HG03060 (cell line): Measurements from ENCODE around the gene RYR1.

Experiments used
- ATAC-seq: cut with Tn5 transposase; IDR thresholded peaks from one replicate; pipeline ENCODE4 v1.9.1; 2021; ENCODE audit warnings: low read depth, moderate number of reproducible peaks; ENCODE audit not compliant: unreplicated experiment

The RYR1 gene

DNA sequence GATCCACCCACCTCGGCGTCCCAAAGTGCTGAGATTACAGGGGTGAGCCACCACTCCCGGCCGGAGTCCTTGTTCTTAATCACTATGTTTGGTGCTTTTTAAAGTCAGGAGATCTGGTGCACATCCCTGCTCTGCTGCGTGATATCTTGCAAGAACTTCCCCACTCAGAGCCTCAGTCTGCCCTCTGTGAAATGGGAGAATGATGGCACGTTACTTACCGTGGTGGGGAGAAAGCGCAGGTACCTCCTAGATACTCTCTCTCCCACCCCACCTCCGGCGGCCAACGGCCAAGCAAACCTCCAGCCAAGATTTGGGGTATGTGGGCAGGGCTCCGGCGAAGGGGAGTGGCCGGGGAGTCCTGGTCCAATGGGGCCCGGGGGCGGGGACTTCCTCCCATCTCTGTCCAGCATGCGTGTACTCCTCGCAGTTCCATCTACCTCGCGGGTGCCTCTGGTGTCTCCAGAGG is at the start of gene RYR1:
TSS of gene RYR1 (plus strand) at position 424 of the 466 bp plus-strand sequence. CDS start 139 bp downstream, outside the sequence.
- ATAC-seq, result no peak

DNA sequence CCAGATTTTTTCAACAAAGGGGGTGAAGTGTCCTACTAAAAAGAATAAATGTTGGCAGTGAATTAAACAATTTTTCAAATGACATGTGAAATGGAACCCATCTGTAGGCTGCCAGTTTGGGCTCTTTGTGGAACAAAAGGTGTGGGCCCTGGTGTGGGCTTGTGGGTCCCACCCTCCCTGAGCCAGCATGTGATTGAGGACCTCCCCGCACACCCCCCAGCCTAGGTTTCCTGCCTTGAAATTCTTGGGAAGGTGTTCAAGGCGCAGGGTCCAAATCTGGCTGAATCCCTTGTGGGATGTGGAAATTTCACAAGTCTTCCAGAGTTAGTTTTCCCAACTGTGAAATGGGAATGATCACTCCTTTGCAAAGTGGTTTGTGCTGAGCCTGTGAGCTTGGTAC is 49.7 kb upstream of the RYR1 start:
- no peak for ATAC-seq

DNA sequence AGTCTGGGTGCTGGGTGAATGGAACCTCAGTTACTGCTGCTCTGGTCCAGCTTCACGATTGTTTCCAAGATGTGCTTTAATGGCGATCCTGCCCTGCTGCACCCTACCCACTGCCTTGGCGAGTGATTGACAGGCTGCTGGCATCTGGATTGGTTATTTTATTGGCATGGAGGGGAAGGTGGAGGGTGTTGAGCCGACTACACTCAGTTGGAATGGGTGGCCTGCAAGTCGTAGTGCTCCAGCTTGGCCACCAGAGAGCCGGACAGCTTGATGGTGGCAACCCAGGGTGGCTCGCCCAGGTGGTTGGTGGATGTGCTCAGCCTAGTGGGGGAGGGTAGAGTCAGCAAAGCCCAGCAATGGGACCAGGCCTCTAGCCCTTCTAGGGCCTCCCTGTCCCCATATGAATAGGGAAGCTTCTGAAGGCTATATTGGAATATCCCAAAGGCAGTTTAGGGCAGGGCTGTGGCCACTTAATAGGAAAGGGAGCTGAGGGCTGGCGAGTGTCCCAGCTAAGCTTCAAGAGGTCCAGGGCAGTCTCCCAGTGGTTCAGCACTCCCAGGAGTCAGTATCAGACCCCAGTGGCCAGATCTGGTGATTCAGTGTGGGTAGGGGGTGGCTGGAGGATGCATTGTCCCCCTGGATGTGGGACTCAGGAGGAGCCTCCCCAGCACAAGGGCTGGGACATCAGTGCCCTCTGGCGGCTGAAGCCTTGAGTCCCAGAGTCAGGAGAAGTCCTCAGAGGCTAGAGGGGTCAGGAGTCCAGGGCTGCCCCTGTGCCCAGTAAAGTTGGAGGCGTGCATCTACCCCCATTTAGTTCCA is 49.1 kb upstream of the RYR1 start:
- no peak for ATAC-seq

GRCh38 chr19:38385057-38385803 is 48.3 kb upstream of the RYR1 start:
- ATAC-seq, result no peak

DNA sequence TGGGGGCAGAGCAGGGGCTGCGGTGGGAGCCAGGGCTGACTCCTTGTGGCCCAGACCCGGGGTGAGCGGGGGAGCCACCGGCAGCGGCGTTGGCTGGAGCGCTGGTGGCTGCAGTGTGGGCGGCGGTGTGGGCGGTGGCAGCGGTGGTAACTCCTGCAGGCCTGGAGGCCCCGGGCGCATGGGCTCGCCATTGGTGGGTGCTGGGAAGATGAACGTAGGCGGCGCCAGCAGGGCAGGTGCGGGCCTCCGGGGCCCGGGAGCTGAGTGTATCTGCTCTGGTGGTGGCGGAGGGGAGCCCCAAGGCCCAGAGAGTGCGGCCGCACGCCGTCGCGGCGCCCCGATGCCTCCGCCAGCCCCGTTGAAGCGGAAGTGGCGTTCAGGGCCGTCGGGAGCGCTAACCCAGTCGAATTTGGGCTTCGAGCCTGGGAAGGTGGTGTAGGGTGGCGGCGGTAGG is 47.7 kb upstream of the RYR1 start:
- no peak for ATAC-seq

- ATAC-seq, result no peak
These were observed 47.1 kb upstream of the RYR1 start for GRCh38 chr19:38386300-38386970.

- ATAC-seq, result no peak
These were observed 46.4 kb upstream of the RYR1 start for GRCh38 chr19:38386971-38387549.

DNA sequence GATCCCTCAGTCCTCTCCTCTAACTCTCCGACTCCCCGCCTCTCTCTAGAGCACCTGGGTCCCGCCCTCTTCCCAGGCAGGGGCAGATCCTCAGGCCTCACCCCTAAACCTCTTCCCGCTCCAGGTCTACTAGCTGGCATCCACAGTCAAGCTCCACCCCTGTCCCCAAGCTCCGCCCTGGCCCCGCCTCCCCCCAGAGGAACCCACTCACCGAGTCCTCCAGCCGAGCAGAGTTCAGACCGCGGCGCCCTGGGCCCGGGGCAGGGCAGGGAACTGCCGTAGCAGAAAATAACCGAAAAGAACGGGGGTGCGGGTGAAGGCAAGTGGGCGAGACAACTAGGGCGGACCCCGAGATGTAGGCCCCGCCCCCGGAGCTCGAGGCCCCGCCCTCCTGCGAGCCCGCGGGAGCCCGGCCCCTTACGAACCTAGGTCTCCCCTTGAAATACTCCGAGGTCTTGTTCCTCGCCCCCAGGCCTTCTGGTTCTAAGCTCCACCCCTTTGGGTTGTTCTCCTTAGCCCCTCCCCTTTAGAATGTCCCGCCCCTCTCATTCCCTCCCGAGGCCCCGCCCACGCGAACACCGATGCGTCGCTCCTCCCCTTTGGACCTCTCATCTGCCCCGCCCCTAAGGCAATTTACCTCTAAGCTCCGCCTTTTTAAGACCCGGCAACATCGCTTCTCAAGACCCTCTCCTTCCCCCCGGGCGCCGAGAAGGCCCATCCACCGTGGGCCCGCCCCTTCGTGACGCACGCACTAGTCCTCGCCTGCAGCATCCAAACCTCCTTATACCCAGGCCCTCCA is 45.7 kb upstream of the RYR1 start, which contains the start of gene GGN:
TSS of gene GGN (minus strand) at position 485 of the 799 bp plus-strand sequence. CDS start 773 bp downstream, outside the sequence.
- no peak for ATAC-seq

DNA sequence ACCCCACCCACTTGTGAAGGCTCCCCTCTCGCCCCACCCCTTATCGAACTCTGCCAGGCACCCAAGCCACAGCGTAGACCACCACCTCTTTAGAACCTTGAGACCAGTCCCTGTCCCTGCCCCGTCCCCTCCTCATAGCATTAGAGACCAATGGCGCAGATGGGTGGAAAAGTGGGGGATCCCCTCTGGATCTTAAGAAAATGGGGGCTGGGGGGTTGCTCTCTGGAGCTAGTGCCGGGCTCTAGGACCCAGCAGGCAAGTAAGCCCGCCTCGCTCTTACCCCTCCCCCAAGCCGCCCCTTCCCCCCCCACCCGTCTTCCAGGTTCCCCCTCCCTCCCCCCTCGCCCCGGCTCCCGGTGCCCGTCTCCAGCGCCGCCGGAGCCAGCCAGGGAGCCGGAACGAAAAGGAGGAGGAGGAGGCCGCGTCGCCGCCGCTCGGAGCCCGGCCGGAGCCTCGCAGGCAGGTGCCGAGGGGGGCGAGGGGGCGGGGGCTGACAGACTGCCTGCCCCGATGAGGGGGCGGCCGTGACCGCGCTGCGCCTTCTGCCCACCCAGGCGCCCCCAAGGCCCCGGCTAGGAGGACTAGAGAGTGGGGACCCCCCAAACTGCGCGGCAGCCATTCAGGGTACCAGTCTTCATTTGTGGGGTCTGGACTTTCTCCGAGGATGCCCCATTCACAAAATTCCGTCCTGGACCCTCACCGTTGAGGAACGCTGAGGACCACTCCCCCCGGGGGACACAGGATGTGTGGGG is 45.0 kb upstream of the RYR1 start, which contains the start of gene SPRED3:
TSS of gene SPRED3 (plus strand) at position 349 of the 752 bp plus-strand sequence. CDS start 1,606 bp downstream, outside the sequence.
- ATAC-seq, result no peak

DNA sequence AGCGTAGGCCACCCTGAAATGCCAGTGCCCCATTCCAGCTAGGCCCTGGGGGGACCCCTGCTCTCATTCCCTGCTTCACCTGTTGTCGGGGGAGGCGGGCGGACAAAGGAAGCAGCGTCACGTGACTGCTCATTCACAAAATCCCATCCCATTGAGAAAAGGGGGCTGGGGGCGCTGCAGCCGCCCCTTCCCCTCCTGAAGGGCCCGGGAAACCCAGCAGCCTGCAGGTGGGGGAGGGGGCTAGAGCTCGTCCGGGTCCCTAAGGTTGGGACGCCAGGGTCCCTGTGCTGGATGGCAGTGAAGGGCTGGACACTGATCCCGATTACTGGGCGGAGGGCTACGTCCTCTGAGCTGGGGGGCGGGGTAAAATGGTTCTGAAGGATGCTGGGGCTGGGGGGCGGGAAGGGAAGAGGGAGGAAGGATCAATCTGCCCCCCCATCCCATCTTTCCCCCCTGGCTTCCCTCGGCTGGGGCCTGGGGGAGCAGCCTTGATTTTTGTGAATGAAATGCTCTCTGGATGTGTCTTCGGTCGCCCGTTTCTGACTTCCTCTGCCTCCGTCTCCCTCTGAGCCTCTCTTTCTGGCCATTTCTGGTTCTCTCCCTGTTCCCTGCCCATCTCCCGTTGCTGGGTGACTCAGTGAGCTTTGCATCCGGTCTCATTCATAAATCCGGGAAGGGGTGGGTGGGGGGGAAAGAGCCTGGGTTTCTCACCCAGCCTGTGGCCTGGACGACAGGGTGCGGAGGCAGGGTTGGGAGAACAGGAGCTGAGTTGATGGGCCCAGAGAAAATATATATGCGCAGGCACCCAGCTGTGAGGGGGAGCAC is 44.2 kb upstream of the RYR1 start:
- ATAC-seq, result no peak

DNA sequence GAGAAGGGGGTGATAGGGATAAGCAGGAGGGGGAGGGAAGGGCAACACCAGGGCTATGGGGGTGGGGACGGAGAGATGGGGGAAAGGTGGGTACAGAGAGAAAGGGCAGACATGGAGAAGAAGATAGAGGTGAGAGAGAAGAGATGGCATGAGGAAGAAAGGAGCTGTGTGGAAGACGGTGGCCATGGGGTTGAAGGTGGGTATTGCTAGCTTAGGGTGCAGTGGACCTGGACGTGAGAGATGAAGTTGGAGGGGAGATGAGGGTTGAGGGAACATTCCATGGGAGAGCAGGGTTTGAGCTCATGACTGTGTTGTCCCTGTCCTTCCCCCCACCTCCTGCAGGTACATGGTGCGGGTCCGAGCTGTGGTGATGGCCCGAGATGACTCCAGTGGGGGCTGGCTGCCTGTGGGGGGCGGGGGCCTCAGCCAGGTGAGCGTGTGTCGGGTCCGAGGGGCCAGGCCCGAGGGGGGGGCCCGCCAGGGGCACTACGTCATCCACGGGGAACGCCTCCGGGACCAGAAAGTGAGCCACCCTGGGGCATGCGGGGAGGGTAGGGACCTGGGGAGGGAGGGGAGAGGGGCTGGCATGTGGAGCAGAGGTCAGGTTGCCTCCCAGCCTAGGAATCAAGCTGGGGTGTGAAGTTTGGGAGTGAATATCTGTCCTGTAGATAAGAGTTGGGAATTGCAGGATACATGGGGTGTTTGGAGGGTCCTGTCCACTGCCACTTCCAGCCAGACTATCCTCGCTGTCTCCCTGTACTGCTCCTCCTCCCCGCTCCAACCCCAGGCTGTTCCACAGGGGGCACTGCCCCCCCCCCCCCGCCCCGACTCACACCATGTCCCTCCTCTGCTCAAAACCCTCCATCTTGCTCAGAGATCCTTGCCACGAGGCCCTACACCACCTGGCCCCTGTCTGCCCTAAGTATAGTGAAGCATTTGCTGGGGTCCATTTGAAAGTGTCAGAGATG is 43.2 kb upstream of the RYR1 start:
- ATAC-seq, result no peak

GRCh38 chr19:38391911-38392464 is 41.5 kb upstream of the RYR1 start:
- no peak for ATAC-seq

GRCh38 chr19:38392707-38393308 is 40.7 kb upstream of the RYR1 start:
- no peak for ATAC-seq

GRCh38 chr19:38394488-38394887 is 39.0 kb upstream of the RYR1 start:
- no peak for ATAC-seq

GRCh38 chr19:38395381-38396114 is 37.9 kb upstream of the RYR1 start:
- no peak for ATAC-seq

DNA sequence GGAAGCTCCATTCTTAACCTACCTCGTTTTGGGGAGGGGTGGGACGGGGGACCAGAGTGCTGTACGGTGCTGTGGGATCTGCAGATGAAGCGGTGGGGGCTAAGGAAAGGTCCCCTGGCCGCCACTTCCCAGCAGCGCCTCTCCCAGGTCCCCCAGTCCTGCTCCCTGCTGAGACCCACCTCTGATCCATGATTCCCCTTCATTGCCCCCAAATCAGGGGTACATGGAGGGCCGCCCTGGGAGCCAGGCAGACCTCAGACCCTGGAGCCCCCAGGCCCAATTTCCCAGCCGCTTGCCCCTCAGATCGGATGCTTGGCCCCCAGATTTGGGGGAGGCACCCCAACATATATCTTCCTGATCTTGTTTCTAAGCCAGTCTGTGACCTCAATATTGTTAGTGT is 34.4 kb upstream of the RYR1 start:
- ATAC-seq, result no peak
